SK-N-SH (cell line): Measurements from ENCODE around the gene KLHL18.

Experiments used
- CTCF ChIP-seq: fragments of 200-600 bp; sonication (generic); IDR thresholded peaks from 2 replicates; pipeline ENCODE4 v1.6.1; 2017; ENCODE audit warnings: antibody characterized with exemption, mild to moderate bottlenecking, moderate library complexity
- EP300 ChIP-seq, 2 experiments: IDR thresholded peaks; 2 replicates each; pipeline versions ENCODE4 v1.4.0 to v1.6.1; 2012; ENCODE audit warnings: borderline replicate concordance in 1 of 2, low read depth in 1 of 2, low read length in 1 of 2
- FOXM1 ChIP-seq: IDR thresholded peaks from 2 replicates; pipeline ENCODE4 v1.4.0; 2012; ENCODE audit warnings: low read depth, mild to moderate bottlenecking
- MAX ChIP-seq: IDR thresholded peaks from 2 replicates; pipeline ENCODE4 v1.4.0; 2012; ENCODE audit warnings: low read depth
- POLR2AphosphoS5 ChIP-seq: IDR thresholded peaks from 2 replicates; pipeline ENCODE4 v1.6.1; 2012; ENCODE audit warnings: low read depth, low read length
- RAD21 ChIP-seq: IDR thresholded peaks from 2 replicates; pipeline ENCODE4 v1.6.1; 2012; ENCODE audit warnings: mild to moderate bottlenecking, low read length
- RCOR1 ChIP-seq: fragments of 150-350 bp; IDR thresholded peaks from 2 replicates; pipeline ENCODE4 v1.6.1; 2017; ENCODE audit warnings: antibody characterized with exemption, low read length
- SIN3A ChIP-seq: IDR thresholded peaks from 2 replicates; pipeline ENCODE4 v1.6.1; 2012; ENCODE audit warnings: low read depth, mild to moderate bottlenecking, low read length, moderate library complexity, borderline replicate concordance
- YY1 ChIP-seq: IDR thresholded peaks from 2 replicates; pipeline ENCODE4 v1.4.0; 2012; ENCODE audit warnings: low read depth, mild to moderate bottlenecking
- TF ChIP-seq, protein P1 (sequence below): IDR thresholded peaks from 2 replicates; pipeline ENCODE4 v1.6.1; 2012; ENCODE audit warnings: mild to moderate bottlenecking, low read depth, low read length, moderate library complexity
- TF ChIP-seq, protein P2 (sequence below): IDR thresholded peaks from 2 replicates; pipeline ENCODE4; 2012

DNA sequence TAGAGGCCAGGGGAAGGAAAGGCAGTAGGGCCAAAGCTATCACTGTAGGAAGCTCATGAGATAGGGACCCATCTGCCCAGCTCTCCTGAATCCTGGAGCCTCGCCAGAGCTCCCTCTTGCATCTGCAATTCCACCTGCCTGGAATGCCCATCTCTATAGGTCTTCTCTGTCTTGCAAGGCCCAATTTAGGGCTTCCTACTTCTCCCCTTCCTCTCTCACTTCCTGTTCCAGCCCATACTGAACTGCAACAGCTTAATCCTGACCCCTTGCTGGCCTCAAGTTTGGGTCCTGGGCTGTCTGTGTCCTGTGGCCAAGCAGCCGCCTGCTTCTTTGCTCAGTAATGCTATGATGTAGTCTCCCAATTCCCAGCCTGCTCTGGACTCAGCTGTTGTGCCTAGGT is 94.4 kb downstream of the KLHL18 start:
- no peak for TF ChIP-seq POLR2AphosphoS5
- TF ChIP-seq, protein P1, sequence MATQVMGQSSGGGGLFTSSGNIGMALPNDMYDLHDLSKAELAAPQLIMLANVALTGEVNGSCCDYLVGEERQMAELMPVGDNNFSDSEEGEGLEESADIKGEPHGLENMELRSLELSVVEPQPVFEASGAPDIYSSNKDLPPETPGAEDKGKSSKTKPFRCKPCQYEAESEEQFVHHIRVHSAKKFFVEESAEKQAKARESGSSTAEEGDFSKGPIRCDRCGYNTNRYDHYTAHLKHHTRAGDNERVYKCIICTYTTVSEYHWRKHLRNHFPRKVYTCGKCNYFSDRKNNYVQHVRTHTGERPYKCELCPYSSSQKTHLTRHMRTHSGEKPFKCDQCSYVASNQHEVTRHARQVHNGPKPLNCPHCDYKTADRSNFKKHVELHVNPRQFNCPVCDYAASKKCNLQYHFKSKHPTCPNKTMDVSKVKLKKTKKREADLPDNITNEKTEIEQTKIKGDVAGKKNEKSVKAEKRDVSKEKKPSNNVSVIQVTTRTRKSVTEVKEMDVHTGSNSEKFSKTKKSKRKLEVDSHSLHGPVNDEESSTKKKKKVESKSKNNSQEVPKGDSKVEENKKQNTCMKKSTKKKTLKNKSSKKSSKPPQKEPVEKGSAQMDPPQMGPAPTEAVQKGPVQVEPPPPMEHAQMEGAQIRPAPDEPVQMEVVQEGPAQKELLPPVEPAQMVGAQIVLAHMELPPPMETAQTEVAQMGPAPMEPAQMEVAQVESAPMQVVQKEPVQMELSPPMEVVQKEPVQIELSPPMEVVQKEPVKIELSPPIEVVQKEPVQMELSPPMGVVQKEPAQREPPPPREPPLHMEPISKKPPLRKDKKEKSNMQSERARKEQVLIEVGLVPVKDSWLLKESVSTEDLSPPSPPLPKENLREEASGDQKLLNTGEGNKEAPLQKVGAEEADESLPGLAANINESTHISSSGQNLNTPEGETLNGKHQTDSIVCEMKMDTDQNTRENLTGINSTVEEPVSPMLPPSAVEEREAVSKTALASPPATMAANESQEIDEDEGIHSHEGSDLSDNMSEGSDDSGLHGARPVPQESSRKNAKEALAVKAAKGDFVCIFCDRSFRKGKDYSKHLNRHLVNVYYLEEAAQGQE, result no peak
- TF ChIP-seq CTCF, result no peak
- TF ChIP-seq RAD21, result no peak
- no peak for TF ChIP-seq EP300 (IDR thresholded peaks at IDR 0.05; ENCODE audit: borderline replicate concordance in 1 of 2, low read depth in 1 of 2, low read length in 1 of 2)
- no peak for TF ChIP-seq SIN3A
- TF ChIP-seq YY1, result no peak
- TF ChIP-seq MAX, result no peak
- TF ChIP-seq, protein P2, sequence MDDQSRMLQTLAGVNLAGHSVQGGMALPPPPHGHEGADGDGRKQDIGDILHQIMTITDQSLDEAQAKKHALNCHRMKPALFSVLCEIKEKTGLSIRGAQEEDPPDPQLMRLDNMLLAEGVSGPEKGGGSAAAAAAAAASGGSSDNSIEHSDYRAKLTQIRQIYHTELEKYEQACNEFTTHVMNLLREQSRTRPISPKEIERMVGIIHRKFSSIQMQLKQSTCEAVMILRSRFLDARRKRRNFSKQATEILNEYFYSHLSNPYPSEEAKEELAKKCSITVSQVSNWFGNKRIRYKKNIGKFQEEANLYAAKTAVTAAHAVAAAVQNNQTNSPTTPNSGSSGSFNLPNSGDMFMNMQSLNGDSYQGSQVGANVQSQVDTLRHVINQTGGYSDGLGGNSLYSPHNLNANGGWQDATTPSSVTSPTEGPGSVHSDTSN, result no peak
- TF ChIP-seq RCOR1, result no peak
- TF ChIP-seq FOXM1, result no peak
